ENCODE data around the gene SYMPK. TPM values are rescaled to one million over a fixed set of nuclear protein-coding genes. Genes with fewer than 3 reads are reported as not detected.

SYMPK gene
- polyA plus RNA-seq, 1 of the 3 experiments (the other 2 are of a cell fraction): 92.7 TPM

GRCh38 chr19:45782820-45783785, 79.8 kb downstream of the SYMPK start (continued):
- no peak for TF ChIP-seq ZBTB33 (IDR thresholded peaks at IDR 0.05; ENCODE audit: borderline replicate concordance, low read depth)
- TF ChIP-seq YY1 (IDR thresholded peaks at IDR 0.05; ENCODE audit: low read depth): no peak
- TF ChIP-seq PBX3 (IDR thresholded peaks at IDR 0.05): 0 out of 2 replicates have a peak, but pooled peaks have one; percentile 6
- TF ChIP-seq EP300 (IDR thresholded peaks at IDR 0.05; ENCODE audit: borderline replicate concordance in 1 of 2, low read depth in 1 of 2, low read length in 1 of 2): 0 out of 4 replicates have a peak, but pooled peaks of 1 of the 2 experiments have one; percentile 29
- no peak for TF ChIP-seq POLR2AphosphoS5 (IDR thresholded peaks at IDR 0.05; ENCODE audit: low read depth, low read length)
- peak; percentile 70 for TF ChIP-seq TCF12 (IDR thresholded peaks at IDR 0.05)
- TF ChIP-seq TAF1 (IDR thresholded peaks at IDR 0.05; ENCODE audit: borderline replicate concordance, low read depth, low read length): no peak
- TF ChIP-seq USF2 (IDR thresholded peaks at IDR 0.05; ENCODE audit: borderline replicate concordance, low read depth, low read length): no peak
- no peak for TF ChIP-seq SIN3A (IDR thresholded peaks at IDR 0.05; ENCODE audit: borderline replicate concordance, low read depth, low read length)
- TF ChIP-seq FOXM1 (IDR thresholded peaks at IDR 0.05; ENCODE audit: low read depth): no peak
- peak; percentile 71 for TF ChIP-seq NFIC (IDR thresholded peaks at IDR 0.05; ENCODE audit: borderline replicate concordance)
- TF ChIP-seq ELF1 (IDR thresholded peaks at IDR 0.05): no peak
- TF ChIP-seq SMC3 (IDR thresholded peaks at IDR 0.05; ENCODE audit: low read depth, low read length): no peak
- TF ChIP-seq FOSL2 (IDR thresholded peaks at IDR 0.05; ENCODE audit: borderline replicate concordance, low read depth): peak; percentile 44; the same call in 1 of the 2 replicates

GRCh38 chr19:45782162-45782691, 80.7 kb downstream of the SYMPK start, which contains the start of gene DMPK:
Gene DMPK (minus strand): TSS chr19:45782490. CDS start chr19:45782352, 138 bp downstream.
- TF ChIP-seq GATA2 (CRISPR knock-in tag; IDR thresholded peaks at IDR 0.05): no peak
- TF ChIP-seq POLR2AphosphoS5 (IDR thresholded peaks at IDR 0.05; ENCODE audit: low read depth, low read length): peak; percentile 46; the same call in 1 of the 2 replicates
- 0 out of 2 replicates have a peak, but pooled peaks have one; percentile 12 for TF ChIP-seq TAF1 (IDR thresholded peaks at IDR 0.05; ENCODE audit: borderline replicate concordance, low read depth, low read length)
- H3K79me2 ChIP-seq (ENCODE audit: insufficient read depth): peaks cover 53% of the 10 kb centered on the region
- H3K4me2 ChIP-seq: peak within 1 kb of the TSS; percentile 90
- H3K9me2 ChIP-seq: no peaks in the 10 kb centered on the region
- peaks cover 14% of the 10 kb centered on the region for H3F3A ChIP-seq (replicated peaks; ENCODE audit: insufficient read depth)
- H2AFZ ChIP-seq (ENCODE audit: low read depth): no peak within 1 kb of the TSS
- peaks cover 22 to 30% of the 10 kb centered on the region in 2 experiments; a peak in 3 of 4 replicates for H3K4me1 ChIP-seq (ENCODE audit: control insufficient read depth in 1 of 2, insufficient read depth in 2 of 2, low read depth in 1 of 2, low read length in 1 of 2)
- no peaks in the 10 kb centered on the region for H3K9me3 ChIP-seq
- H3K27ac ChIP-seq (ENCODE audit: low read depth in 2 of 2, low read length in 1 of 2): peak within 1 kb of the TSS; percentile 86 to 99
- POLR2A ChIA-PET: interaction anchor here (0.6 to 2.7 kb wide), 4 partner anchors 12 to 65 kb away, joined by 3 to 7 read pairs (median 4); no protein-coding TSS in a partner anchor
- WGBS (ENCODE audit: low lambda C conversion rate): 29% methylated on average over 7 of the region's 18 CpGs
- H3K4me3 ChIP-seq (ENCODE audit: low read depth in 2 of 2, low read length in 1 of 2): peak within 1 kb of the TSS; percentile 47 to 54
- DNase-seq: peak; percentile 78
- peaks cover 15 to 52% of the 10 kb centered on the region in 2 experiments for H3K36me3 ChIP-seq (replicated peaks in 1 of 2; ENCODE audit: control insufficient read depth in 1 of 2, insufficient read depth in 2 of 2, low read length in 1 of 2)
- H3K9ac ChIP-seq: peak within 1 kb of the TSS; percentile 72
- H4K20me1 ChIP-seq (ENCODE audit: insufficient read depth): 0 out of 2 replicates have a peak, but pooled peaks cover 8% of the 10 kb centered on the region
- CTCF ChIA-PET: interaction anchor here (0.7 to 5.1 kb wide), 8 partner anchors 9 to 614 kb away, joined by 3 to 27 read pairs (median 6); partner anchors contain the start of genes FBXO46, QPCTL and SIX5
- no peaks in the 10 kb centered on the region for H3K27me3 ChIP-seq (ENCODE audit: insufficient read depth)

Measured in SK-N-SH (cell line).